Adrenal gland (tissue), 5 donors: ENCODE measurements around the gene SERPIND1.

Experiments used
- POLR2A ChIP-seq, 2 donors: fragments of 450-650 bp; IDR thresholded peaks; one replicate each; pipeline ENCODE4 v1.6.1; 2017; ENCODE audit warnings: antibody characterized with exemption in 2 of 2, mild to moderate bottlenecking in 2 of 2, moderate library complexity in 1 of 2
- TF ChIP-seq, protein P1 (sequence below), 6 experiments: fragments of 450-650 bp in 4 of 6; fragments of 200-600 bp in 2 of 6; sonication (generic) in 1 of 6; IDR thresholded peaks; 1 replicate in 5 of 6; 2 replicates in 1 of 6; pipeline versions ENCODE4 v1.5.1 to v1.8.0; 2016 to 2021; ENCODE audit warnings: antibody characterized with exemption in 6 of 6, mild to moderate bottlenecking in 2 of 6, moderate library complexity in 1 of 6
- donor health status: DM: no; HTN: no; CAD: no.

DNA sequence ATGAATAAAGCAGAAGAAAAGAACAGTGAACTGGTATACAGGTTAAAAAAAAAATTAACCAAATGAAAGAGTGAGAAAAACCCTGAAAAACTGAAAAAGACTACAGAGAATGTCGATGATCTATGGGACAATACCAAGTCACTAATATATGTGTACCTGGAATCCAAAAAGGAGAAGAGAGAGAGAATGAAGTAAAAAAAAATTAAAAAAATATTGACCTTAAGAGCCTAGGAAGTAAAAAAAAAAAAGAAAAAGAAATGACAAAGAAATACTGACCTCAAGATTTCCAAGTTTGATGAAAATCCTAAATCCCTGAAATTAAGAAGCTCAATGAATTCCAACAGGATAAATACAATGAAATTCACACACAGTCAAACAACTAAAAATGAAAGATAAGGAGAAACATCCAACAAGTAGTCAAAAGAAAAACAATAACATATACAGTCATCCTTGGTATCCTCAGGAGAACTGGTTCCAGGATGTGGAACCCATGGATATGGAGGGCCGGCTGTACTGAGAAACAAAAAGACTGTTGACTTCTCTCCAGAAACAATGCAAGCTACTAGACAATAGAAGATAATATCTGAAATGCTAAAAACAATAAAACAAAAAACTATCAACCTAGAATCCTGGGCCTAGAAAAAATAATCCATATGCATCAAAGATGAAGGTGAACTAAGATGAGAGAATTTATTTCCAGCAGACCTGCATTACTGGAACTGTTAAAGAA is 33.5 kb upstream of the SERPIND1 start:
- TF ChIP-seq POLR2A (IDR thresholded peaks at IDR 0.05), result no peak
- TF ChIP-seq, protein P1, sequence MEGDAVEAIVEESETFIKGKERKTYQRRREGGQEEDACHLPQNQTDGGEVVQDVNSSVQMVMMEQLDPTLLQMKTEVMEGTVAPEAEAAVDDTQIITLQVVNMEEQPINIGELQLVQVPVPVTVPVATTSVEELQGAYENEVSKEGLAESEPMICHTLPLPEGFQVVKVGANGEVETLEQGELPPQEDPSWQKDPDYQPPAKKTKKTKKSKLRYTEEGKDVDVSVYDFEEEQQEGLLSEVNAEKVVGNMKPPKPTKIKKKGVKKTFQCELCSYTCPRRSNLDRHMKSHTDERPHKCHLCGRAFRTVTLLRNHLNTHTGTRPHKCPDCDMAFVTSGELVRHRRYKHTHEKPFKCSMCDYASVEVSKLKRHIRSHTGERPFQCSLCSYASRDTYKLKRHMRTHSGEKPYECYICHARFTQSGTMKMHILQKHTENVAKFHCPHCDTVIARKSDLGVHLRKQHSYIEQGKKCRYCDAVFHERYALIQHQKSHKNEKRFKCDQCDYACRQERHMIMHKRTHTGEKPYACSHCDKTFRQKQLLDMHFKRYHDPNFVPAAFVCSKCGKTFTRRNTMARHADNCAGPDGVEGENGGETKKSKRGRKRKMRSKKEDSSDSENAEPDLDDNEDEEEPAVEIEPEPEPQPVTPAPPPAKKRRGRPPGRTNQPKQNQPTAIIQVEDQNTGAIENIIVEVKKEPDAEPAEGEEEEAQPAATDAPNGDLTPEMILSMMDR (IDR thresholded peaks at IDR 0.05), result no peak
